ENCODE data around the gene NFE2L2. TPM values are rescaled to one million over a fixed set of nuclear protein-coding genes. Genes with fewer than 3 reads are reported as not detected.

Gene NFE2L2
- total RNA-seq, 6 experiments from 2014 or later = 59.0 to 76.5 (median 67.8) TPM

DNA sequence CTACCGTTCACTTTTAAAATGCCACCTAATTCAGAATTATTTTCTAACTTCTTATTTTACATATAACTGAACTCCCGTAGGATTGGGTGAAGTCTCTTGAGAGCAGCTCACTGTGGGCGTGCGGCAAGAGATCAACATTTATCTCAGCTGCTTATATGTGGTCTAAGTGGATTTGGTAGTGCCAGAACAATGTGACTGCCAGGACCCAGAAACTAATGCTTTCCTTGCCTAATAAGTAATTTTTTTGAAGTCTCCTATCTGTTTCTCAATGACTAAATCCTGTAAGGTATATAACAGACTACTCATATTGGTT is 11.2 kb upstream of the NFE2L2 start:
- TF ChIP-seq, protein P1, sequence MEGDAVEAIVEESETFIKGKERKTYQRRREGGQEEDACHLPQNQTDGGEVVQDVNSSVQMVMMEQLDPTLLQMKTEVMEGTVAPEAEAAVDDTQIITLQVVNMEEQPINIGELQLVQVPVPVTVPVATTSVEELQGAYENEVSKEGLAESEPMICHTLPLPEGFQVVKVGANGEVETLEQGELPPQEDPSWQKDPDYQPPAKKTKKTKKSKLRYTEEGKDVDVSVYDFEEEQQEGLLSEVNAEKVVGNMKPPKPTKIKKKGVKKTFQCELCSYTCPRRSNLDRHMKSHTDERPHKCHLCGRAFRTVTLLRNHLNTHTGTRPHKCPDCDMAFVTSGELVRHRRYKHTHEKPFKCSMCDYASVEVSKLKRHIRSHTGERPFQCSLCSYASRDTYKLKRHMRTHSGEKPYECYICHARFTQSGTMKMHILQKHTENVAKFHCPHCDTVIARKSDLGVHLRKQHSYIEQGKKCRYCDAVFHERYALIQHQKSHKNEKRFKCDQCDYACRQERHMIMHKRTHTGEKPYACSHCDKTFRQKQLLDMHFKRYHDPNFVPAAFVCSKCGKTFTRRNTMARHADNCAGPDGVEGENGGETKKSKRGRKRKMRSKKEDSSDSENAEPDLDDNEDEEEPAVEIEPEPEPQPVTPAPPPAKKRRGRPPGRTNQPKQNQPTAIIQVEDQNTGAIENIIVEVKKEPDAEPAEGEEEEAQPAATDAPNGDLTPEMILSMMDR (IDR thresholded peaks at IDR 0.05) = no peak
- DNase-seq = no peak
- Mint-ChIP-seq H3K9me3 (no peaks in the 10 kb centered on the region), H3K27me3 (ENCODE audit: insufficient read depth) (no peaks in the 10 kb centered on the region), H3K4me3 (no peak overlapping the region), H3K27ac (no peak overlapping the region; the same call in 1 of the 2 replicates), H3K36me3 (ENCODE audit: low read depth) (no peaks in the 10 kb centered on the region), H3K4me1 (ENCODE audit: low read depth) (peaks cover 29% of the 10 kb centered on the region)

DNA sequence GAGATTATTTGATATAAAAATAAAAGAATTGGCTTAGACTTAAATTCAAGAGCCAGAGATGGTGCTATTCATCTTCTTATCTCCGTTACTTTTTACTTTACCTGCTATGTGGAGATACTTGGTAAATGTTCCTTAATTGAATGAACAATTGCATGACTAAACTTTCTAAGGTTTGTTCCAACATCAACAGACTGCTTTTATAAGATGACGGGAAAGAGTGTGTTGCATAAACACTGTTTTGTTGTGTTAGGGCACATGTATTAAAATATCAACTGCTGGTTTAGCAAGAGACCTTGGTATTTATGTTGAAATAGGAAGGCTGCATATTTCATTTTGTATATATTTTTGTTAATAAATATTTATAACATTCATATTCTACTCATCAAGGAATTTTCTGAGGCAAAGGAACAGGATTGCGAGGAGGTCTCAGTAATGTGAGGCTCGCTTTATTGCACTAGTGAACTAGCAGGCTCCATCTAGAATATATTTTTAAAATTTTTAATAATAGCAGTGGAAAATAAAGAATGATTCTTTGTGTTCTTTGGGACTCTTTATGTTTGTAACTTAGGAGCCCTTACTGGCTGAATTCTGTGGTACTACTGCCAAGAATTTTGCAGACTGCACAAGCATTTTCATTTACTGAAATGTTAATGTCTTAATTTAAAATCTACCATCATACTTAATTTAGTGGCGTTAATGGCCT is 10.7 kb upstream of the NFE2L2 start:
- H3K27ac Mint-ChIP-seq = no peak overlapping the region; the same call in 1 of the 2 replicates

DNA sequence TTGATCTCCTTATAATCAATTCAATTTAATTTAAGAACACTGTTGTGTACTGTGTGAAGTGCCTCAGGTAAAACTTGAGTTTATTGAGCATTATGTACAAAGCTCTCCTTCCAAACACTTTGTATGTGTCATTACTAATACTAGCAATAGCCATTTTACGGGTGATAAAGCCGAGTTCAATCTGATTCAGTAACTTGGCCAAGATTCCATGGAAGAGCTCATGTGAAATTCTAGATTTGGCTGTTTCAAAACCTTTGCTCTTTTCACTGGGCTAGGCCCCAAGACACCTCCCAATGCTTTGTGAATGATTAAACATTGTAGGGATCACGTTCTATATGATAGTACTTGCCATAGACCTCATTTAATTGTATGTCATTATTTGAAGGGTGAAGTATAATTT is 8.9 kb upstream of the NFE2L2 start:
- no peak for DNase-seq
- no peaks in the 10 kb centered on the region for H3K27me3 Mint-ChIP-seq (ENCODE audit: insufficient read depth)
- H3K36me3 Mint-ChIP-seq (ENCODE audit: low read depth) = no peaks in the 10 kb centered on the region
- no peaks in the 10 kb centered on the region for H3K9me3 Mint-ChIP-seq
- H3K27ac Mint-ChIP-seq = no peak overlapping the region
- peak overlapping the region; percentile 52; the same call in 1 of the 2 replicates for H3K4me3 Mint-ChIP-seq
- TF ChIP-seq, protein P1 (IDR thresholded peaks at IDR 0.05) = no peak
- H3K4me1 Mint-ChIP-seq (ENCODE audit: low read depth) = peaks cover 37% of the 10 kb centered on the region

More for the DNA sequence above, 10.7 kb upstream of the NFE2L2 start:
- no peaks in the 10 kb centered on the region for H3K27me3 Mint-ChIP-seq (ENCODE audit: insufficient read depth)
- no peaks in the 10 kb centered on the region for H3K36me3 Mint-ChIP-seq (ENCODE audit: low read depth)
- no peaks in the 10 kb centered on the region for H3K9me3 Mint-ChIP-seq
- TF ChIP-seq, protein P1 (IDR thresholded peaks at IDR 0.05) = no peak
- H3K4me3 Mint-ChIP-seq = no peak overlapping the region
- DNase-seq = peak; percentile 53
- peaks cover 34% of the 10 kb centered on the region for H3K4me1 Mint-ChIP-seq (ENCODE audit: low read depth)

DNA sequence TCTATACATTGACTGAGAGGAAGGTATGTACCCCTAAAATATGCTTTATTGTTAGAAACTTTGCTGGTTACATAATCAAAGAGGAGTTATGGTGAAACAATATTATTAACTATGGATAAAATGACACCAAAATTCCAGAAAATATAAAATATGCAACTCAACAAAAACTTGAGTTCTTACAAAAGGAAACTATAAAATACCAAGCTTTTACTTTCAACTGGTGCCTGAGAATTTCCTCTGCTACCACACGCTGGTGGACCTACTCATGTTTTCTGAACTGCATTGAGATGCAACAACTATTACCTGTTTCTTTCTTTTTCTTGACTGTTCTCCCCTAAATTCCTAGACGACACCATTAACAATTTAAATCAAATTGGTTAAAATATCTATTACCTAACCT is 8.2 kb upstream of the NFE2L2 start:
- DNase-seq = no peak
- Mint-ChIP-seq H3K9me3 (no peaks in the 10 kb centered on the region), H3K27ac (no peak overlapping the region), H3K27me3 (ENCODE audit: insufficient read depth) (no peaks in the 10 kb centered on the region), H3K4me3 (no peak overlapping the region), H3K4me1 (ENCODE audit: low read depth) (peaks cover 37% of the 10 kb centered on the region), H3K36me3 (ENCODE audit: low read depth) (no peaks in the 10 kb centered on the region)
- TF ChIP-seq, protein P1 (IDR thresholded peaks at IDR 0.05) = no peak

DNA sequence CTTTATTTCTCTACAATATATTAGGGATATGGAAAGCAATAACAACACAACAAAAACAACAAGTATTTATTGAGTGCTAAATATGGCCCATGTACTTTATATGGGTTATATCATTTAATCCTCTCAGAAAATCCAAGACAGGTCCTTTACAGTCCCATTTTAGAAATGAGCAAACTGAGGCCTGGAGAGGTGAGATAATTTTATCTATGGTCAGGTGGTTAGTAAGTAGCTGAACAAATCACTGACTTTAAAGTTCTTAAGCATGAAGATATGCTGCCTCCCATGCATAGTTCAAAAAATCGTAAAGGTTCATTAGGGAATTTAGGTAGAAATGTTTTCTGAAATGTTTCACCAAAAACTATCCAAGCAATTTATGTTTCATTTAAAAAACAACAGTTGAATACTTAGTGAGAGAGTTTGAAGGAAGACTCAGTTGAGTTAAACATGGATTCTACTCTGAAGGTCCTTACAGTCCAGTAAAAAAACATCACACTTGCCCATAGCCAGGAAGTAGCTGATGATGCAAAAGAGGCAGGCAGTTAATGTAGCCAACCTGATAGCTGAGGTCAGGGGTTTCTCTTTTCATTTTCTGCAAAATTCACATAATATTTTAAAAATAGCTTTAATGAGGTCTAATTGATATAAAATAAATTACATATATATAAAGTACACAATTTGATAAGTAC is 7.6 kb upstream of the NFE2L2 start:
- H3K9me3 Mint-ChIP-seq = no peaks in the 10 kb centered on the region
- H3K36me3 Mint-ChIP-seq (ENCODE audit: low read depth) = no peaks in the 10 kb centered on the region
- DNase-seq = no peak

More for the DNA sequence above, 7.6 kb upstream of the NFE2L2 start:
- Mint-ChIP-seq H3K27me3 (ENCODE audit: insufficient read depth) (no peaks in the 10 kb centered on the region), H3K4me3 (no peak overlapping the region), H3K4me1 (ENCODE audit: low read depth) (peaks cover 37% of the 10 kb centered on the region), H3K27ac (no peak overlapping the region)
- TF ChIP-seq, protein P1 (IDR thresholded peaks at IDR 0.05) = no peak

Data from HFFc6 (cell line).